GM15510 (cell line): ENCODE data around the gene RTL10.

ENCODE experiments used
- POLR2A ChIP-seq: IDR thresholded peaks from 3 replicates; pipeline ENCODE4 v1.6.1; 2011; ENCODE audit warnings: borderline replicate concordance; ENCODE audit not compliant: insufficient read length; ENCODE audit errors: extremely low read depth

RTL10 gene

DNA sequence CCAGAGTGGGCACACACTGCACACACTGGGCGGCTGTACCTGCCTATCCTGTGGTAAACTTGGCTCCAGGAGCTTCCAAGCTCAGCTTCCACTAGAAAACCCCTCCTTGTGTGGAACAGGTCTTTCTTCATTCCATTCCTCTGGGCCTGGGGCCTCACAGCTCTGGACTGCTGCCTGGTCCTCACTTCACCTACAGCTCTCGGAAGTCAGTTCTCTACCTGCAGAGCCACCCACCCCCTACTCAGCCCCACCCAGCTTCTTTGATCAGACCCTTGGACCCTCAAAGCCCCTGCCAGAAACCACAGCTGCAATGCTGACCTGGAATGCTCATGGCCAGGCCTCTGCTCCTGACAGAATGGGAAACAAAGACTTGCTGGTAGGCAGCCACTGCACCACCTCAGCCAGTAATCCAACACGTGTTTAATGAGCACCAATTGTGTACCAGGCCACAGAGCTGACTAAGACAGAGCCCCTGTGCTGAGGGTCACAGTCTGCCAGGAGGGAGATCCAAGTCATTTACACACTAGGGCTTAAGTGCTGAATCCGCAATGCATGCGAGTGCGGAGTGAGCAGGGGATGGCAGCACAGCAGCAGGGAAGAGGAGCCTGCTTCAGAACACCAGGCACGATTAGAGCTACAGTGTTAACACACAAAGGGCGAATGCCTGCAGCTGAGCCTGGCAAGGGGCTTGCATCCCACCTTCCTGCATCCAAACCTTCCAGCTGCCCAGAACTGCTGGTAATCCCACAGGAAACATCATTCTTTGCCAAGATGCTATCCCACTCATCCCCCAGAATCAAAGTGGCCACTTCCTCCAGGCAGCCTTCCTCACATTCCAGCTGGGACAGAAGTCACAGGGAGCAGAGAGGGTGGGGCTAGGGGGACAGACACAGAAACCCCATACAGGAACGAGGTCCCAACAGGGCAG lies 4.6 kb downstream of the RTL10 start:
- no peak for TF ChIP-seq POLR2A

DNA sequence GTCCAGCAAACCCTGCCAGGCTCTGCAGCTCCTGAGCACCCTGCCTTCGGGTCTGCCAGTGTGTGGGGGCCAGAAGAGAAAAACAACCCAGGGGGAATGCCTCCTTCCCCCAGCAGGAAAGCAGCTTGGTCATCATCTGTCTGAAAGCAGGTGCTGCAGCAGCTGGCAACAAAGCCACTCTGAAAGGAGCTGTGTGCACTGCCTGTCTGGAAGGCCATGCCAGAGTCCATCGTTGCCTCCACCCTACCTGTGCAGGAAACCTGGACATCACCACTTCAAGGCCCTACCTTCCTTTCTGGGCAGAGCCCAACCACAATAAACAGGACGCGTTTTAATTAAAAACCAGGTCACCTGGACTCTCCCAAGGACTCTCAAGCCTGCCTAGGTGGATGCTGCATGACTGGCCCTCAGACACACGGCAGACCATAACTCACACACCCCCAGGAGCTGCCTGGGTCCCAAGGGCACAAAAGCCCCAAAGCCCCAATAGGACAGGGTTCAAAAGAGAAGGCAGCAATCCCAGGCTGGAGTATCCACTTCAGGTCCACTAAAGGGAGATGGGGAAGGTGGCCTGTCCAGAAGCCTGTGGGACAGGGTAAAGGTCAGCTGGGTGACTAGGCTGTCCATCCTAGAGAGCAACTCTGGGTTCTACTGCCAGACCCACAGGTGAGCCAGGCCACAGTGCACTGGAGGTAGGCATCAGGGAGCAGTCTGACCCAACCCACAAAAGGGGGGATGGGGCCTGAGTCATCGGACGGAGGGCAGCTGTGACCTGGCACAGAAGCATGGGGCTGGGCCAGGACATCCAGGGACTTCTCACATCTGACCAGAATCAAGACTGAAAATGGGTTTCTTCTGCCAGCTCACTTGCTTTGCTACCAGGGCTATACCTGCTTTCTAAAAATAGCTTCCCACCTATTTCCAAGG lies 6.1 kb downstream of the RTL10 start:
- TF ChIP-seq POLR2A = no peak

DNA sequence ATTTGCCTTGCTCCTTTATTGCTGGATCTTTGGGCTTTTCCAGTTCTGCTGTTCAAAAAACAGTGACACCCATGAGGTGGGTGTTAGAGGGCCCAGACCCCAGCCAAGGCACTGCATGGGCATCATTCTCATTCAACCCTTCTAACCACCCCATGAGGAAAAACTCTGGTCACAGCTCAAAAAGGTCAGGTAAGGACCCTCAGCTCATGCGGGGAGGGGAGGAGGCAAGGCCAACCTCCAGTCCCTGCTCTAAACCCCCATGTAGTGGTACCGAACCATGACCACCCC lies 7.4 kb downstream of the RTL10 start:
- TF ChIP-seq POLR2A = no peak

DNA sequence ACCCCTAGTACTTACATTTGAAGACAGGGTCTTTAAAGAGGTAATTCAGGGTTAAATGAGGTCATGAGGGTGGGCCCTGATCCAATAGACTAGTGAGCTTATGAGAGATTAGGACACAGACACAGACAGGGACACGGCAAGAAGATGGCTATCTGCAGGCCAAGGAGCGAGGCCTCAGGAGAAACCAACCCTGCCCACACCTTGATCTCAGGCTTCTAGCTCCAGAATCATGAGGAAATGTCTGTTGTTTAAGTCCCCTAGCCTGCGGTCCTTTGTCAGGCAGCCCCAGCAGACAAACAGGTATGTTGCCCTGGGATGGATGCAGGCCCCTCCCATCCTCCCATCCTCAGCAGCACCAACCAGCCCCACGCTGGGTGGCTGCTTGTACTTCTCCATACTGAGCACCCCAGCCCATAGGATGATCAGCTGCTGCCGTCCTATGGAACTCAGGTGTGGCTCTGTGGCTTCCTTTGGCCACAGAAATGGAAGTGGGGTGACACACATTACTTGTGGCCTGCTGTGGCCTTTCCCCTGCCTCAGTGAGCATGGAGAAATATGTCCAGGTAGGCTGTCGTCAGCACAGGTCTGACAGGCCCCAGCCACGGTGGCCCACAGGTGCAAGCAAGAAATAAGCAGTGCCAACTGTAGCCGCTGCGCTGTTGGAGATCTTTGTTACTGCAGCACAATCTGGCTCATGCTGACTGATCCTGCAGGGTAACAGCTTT lies 7.9 kb downstream of the RTL10 start:
- TF ChIP-seq POLR2A = no peak

DNA sequence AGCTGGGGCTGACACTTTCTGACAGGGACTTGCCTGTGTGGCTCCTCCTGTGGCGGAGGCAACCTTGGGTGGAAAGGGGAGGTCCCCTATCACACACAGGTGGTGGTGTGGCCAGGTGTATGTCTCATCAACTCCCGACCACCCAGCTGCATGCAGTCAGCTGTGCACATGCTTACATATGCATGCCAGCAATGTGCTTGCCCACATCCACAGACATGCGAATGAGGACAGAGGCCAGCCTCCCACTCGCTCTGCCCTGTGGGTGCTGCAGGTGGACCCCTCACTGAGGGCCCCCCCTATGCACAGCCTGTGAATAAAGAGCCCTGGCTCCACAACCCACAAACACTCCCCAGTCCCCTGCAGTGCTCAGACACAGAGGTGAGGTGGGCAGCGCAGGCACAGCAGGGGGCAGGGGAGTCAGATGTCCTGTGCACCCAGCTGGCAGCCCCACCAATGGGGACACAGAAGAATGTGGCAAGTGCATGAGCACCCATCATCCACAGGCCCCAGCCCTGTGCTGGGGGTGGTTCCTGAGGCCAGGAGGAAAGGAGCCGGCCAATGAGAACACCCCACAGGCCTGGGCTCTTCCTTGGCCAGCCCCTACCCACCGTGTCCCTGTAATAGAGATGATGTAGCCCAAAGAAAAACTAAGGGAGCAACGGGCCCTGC lies 9.5 kb downstream of the RTL10 start:
- no peak for TF ChIP-seq POLR2A

DNA sequence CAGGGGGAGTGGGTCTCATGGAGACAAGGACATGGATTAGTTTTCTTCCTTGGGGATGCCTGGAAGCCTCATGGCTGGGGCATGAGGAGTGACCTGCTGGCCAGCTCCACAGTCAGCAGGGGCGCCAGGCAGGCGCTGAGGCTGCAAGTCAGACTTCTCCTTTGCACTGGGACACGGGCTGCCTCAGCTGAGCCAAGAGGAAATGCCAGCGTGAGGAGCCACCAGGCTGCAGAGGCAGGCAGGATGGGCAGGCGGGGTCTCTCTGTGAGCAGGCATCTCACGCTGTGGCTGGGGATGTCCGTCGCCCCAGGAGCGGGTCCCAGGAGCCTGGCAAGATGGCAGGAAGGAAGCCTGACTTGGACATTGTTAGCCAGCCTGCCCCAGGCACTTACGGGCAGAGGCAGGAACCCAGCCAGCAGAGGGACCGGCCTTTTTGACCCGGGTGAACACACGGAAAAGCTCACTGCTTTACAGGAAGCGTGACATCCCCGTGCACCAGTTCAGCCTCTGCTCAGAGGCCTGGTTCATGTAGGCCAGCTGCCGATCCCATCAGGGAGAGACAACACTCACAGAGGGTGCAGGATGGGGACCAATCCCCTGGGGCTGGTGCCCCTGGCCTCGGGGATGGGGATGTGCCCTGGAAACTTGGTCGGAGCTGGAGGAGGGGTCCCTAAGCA lies 10.2 kb downstream of the RTL10 start:
- TF ChIP-seq POLR2A = no peak

DNA sequence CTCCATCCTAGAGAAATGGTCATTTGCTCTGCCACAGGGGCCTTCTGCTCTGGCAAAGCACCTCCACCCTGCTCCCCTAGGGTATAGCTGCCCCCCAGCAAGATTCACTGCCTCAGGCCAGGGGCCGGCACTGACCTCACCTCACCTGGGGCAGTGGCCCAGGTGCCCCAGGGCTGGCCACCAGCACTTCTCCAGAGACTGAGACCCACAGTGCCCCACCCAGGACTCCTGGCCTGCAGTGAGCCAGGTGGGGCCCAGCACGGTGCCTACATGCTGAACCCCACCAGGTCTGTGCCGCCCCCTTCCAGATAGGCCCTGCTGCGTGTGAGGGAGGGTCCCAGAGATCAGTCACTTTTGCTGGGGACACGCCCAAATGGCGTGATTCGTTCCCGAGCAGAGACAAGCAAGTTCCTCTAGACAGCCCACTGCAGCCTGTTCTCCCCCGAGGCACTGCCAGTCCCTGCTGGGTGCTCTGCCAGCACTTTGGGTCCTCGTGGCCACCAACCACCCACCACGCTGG lies 10.8 kb downstream of the RTL10 start:
- no peak for TF ChIP-seq POLR2A

DNA sequence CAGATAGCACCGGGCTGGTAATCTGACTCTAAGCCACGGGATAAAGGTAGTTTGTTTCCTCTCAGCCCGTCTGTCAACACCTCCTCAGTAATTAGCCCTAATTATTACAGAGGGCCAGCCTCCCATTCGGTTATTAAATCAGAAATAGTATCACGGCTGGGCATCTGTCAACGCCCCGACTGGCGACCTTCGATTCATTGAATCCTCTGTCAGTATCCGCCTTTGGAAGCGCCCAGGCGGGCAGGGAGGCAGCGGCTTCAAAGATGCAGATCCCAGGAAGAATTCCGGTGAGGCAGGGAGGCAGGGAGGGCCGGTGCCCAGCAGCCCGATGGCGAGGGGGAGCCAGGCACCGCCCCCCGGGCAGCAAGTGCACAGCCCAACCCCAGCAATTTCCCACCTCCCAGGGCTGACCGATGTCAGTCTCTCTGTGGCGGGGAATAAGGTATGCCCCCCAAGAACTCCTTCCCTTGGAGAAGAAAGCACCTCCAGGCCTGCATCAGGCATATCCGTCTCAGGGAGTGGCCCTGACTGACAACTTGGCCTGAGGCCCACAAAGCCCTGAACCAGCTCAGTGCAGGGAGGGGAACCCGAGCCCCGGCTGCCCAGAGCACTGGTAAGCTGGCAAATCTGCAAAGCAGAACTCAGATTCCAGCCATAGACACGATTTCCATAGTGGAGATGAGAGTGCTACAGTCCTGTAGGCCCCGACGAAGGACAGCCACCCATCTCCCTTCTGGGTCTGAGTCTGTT lies 11.4 kb downstream of the RTL10 start:
- no peak for TF ChIP-seq POLR2A

DNA sequence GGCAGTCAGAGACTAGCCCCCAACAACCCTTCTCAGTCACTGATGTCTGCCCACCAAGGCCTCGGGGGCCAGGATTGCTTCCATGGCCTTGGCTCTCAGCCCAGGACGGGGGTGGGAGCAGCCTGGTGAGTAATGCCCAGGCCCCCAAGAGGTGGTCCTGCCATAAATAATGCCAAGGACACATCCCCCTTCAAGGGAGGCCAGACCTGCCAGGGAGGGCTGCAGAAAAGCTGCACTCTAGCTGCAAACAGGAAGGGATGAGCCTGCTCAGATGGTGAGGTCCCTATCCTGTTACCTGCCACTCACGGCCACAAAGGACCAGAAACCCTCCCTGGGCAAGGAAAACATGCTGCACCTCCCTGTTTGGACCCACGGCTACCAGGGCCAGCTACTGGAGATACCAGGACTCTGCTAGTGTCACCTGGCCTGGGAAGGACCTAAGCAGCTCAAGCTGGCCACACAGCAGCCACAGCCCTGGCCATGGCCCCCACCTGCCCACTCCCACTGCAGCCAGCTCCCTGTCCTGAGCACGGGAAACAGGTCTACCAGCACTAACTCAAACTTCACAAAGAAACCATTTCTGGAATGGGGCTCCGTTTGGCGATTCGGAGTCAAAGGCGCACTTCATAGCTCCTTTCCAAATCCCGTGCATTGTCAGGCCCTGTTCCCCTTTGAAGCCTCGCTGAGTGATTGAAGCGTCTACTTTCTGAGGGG lies 12.1 kb downstream of the RTL10 start:
- no peak for TF ChIP-seq POLR2A

DNA sequence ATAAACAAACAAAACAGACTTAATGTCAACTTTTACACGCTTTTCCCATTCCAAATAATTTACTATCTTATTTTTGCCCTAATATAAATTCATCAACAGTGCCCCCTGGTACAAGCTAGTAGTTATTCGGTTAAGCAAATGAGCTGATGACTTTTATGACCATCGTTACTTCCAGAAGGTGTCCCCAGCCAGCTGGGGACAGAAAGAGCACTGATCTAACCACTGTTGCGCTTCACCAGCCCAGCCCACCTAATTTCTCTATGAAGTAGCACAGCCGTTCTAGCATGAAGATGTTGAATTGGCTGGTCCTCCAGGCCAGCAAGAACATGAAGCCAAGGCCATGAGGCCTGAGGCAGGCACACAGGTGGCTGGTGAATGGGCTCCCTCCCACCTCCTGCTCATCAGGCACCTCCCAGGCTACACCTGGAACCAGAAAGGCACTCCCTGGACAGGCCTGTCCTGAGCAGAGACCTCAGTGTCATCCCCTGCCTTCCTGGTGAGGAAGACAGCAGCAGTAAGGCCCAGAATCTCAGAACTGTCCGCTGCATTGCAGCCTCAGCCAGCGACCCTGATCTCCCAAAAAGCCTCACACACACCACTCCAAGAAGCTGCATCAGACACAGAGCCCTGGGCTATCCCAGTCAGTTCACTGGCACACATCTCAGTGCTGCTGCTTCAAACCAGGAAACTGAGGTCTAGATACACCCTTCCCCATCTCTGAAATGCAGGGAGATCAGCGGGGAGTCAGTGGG lies 12.9 kb downstream of the RTL10 start:
- TF ChIP-seq POLR2A = no peak

DNA sequence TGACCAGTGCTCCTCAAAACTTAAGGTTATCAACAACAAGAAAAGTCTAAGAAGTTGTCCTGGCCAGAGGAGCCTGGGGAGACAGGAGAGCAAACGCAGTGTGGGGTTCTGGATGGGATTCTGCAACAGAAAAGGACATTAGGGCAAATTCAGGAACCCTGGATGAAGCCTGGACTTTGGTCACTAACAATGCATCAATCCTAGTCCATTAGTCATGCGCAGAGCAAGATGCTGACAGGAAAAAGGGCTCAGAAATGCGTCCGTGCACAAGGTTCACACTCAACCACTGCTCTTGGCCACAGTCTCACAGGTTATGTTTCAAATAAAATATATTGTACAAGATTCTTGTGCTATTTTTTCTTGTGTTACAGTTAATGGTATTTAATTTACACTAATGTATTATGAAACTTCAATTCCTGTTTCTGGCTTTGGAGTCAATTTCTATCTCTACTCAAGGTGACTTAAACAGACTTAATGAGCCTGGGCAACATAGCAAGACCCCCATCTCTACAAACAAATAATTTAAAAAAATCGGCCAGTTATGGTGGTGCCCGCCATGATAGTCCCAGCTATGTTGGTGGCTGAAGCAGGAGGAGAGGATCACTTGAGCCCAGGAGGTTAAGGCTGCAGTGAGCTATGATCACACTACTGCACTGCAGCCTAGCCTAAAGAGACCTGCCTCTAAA lies 13.6 kb downstream of the RTL10 start:
- TF ChIP-seq POLR2A = no peak
